NCI-H510A treated with DMSO at 0.1 percent for 48 hours (cell line): Measurements from ENCODE around the gene DDB1.

ENCODE experiments used
- DNase-seq: peaks from one replicate; lab custom pipeline; 2025; lab: John Stamatoyannopoulos, UW

Gene DDB1

DNA sequence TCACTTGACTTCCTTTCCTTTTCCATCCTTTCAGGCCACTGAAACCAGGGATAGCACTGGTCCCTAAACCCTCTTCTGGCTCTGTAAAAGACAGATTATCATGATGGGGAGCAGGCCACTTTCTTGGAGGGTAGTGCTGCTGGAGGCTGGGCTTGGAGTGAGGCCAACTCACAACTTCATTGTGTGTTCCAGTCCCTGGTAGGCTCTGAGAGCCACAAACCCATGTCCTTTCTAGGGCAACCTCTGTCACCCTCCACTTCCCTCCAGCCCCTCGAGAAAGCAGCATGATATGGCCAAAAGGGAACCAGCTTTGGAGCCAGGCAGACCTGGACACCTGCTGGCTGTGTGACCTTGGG lies 2.4 kb upstream of the DDB1 start:
- DNase-seq, result no peak

- no peak for DNase-seq
Observed at GRCh38 chr11:61334434-61335354, 1.8 kb upstream of the DDB1 start.

DNA sequence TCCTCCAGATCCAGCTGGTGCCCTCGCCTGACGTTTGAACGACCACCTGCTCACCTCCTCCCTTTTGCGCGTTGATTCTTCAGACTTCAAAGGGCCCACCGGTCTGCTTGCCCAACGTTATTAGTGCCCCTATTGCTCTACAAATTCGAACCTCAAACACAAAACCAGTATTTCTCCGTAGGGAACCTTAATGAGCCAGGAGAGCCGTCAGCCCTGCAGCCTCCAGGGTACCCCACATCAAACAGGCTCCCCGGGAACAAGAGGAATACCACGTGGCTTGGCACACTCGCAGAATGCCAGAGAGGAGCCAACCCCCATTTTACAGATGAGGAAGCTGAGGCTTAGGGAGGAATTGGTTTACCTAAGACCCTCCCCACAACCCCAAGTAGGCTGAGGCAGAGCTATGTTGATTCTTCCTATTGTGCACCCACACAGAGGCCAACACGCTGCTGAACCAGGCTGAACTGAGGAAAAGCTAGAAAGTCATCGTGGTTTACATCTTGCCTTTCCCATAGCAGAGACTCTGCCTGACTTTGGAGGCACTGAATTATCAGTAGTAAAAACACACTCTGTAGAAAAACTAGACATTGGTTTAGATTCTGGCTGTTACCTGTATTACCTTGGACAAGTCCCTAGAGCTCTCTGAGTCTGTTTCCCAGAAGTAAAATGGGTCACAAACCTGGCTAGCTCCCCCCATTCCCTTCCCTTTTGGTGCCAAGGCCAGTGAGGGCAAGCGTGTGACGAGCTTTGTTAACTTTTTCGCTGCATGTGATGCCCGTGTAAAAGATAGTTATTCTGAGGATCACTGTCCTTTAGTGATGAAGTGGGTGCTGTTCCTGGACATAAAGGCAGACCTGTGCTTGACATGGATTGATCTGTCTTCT lies 887 bp upstream of the DDB1 start:
- peak; percentile 40 for DNase-seq

GRCh38 chr11:61332281-61332796 lies 566 bp downstream of the DDB1 start:
- DNase-seq, result no peak

DNA sequence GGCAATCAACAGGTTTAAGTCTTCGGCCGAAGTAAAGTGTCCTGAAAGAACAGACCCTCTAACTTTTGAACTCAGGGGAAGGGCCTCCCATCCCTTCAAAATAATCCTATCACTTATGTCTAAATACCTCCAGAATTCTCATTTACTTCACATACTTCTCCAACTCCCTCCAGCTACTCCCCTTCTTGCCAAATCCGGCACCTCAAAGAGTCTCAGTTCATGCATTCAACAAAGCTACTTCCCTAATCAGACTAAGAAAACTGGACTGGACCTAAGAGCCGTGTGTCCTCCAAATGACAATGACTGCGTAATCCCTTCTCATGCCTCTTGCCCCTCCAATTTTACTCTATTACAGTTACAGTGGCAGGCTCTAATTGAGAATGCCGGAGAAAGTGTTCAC lies 1.3 kb downstream of the DDB1 start:
- no peak for DNase-seq

DNA sequence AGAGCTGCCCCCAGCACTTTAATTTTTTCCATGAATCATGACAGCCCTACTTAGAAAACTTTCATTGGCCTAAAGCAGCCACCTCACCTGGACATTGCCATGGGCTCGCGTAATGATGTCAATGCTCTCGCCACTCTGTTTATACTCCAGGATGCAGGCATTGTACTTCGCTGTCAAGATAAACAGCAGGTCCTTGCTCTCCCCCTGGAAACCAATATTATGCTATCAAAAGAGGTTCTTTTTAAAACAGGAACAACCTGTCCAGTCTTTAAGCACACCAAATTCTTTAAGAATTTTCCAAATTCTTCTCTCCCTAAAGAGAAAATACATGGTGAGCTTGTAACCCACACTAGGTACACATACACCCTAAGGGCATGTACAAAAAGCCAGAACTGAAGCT lies 3.0 kb downstream of the DDB1 start:
- no peak for DNase-seq

GRCh38 chr11:61328351-61328750 lies 4.6 kb downstream of the DDB1 start:
- no peak for DNase-seq

GRCh38 chr11:61327669-61328071 lies 5.2 kb downstream of the DDB1 start:
- no peak for DNase-seq

GRCh38 chr11:61325649-61326414 lies 7.1 kb downstream of the DDB1 start:
- no peak for DNase-seq

GRCh38 chr11:61315260-61315659 lies 17.6 kb downstream of the DDB1 start:
- no peak for DNase-seq

DNA sequence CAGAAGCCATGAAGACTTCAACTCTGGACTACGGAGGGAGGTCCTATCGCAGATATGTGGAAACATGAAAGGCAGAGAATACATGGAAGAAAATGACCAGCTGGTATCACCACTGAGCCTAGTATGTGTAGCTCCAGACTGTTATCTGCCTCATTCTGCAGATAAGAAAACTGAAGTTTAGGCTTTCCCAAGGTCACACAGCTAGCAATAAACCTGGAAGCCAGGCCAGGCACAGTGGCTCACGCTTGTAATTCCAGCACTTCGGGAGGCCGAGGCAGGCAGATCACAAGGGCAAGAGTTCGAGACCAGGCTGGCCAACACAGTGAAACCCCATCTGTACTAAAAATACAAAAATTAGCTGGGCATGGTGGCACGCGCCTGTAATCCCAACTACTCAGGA lies 22.2 kb downstream of the DDB1 start:
- no peak for DNase-seq

GRCh38 chr11:61309739-61310138 lies 23.2 kb downstream of the DDB1 start:
- no peak for DNase-seq

DNA sequence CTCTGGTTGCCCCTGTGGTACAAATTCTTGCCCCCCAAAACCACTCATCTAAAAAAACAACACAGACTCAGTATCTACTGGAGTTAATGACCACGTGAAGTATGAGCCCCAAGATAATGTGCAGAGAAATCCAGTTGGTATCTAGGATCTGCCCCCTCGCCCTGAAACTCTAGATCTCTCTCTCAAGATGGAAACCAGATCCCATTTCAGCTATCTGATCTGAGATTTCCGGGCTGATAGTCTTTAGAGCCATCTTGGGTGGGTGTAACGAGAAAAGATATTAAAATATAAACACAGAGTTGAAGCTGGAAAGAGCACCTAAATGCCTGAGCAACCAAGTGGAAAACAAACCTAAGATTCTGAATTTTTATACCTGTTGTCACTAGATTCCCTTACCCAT lies 23.8 kb downstream of the DDB1 start:
- DNase-seq, result no peak

DNA sequence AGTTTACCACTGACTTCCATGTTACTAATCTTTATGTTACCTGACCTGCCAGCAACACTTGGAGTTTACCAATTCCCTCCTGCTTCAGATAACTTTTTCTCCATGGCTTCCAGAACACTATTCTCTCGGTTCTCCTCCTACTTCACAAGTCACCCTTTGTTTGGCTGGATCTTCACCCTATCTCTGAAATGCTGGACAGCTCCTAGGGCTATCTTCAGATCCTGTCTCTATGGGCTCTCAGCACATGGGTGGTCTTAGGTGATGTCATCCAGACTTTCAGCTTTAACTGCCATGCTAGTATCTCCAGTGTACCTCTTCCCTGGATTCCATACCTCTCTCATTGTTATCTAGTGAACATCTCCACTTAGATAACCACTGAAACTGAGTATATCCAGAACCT lies 25.6 kb downstream of the DDB1 start:
- DNase-seq, result no peak

- DNase-seq, result no peak
Observed at GRCh38 chr11:61306221-61306620, 26.7 kb downstream of the DDB1 start.

- DNase-seq, result no peak
Observed at GRCh38 chr11:61305417-61305816, 27.5 kb downstream of the DDB1 start.

DNA sequence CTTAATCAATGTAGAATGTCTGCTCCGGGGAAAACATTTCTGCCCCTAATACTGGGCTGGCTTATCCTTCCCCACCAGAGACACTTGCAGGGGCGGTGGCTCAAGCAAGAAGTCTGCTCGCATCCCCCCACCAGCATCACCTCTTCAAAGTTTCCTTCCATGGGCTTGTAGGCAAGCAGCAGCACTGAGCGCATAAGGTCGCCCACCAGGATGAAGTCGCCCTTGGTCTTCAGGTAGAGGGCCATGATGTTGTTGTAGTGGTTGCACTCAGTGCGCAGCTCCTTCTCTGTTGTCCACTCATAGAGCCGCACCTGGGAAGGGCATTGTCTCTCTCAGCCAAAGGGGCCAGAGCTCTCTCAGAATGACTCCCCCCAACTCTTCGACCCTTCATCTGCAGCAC lies 29.2 kb downstream of the DDB1 start:
- DNase-seq, result no peak

GRCh38 chr11:61302550-61302949 lies 30.4 kb downstream of the DDB1 start:
- no peak for DNase-seq

GRCh38 chr11:61298663-61299244 lies 34.2 kb downstream of the DDB1 start:
- no peak for DNase-seq

DNA sequence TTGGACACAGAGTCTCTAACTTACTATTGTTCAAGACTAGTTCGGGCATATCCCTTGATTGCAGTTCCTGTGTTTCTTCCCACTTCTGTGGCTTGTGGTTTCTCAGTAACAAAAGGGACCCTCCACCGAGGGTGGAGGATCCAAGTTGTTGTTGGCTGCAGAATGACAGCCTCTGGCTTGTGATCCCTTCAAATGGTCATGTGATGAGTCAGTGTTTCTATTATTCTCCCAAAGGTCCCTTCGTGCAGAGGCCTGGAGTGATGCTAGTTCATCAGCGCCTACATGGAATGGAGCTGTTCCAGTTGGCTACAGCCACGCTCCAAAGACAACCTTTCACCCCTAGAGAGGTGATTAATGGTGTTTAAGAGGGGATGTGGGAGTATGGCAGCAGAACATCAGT lies 35.2 kb downstream of the DDB1 start:
- no peak for DNase-seq

DNA sequence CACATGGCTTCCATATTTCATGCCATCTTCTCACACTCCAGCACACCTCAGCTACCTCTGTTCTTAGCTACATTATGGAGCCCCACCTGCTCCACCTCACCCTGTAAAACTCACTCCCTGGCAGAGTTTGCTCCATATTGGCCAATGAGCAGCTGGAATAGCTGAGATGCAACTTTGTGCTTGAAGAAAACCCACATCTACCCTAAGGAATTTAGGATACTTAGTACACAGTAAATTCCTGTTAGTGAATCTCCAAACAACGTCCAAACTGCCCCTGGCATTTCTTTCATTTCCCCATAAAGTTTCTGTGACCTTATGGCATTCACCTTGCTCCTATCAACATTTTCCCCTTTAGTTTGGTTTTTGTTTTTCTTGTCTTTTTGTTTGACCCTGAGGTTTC lies 35.6 kb downstream of the DDB1 start:
- no peak for DNase-seq

DNA sequence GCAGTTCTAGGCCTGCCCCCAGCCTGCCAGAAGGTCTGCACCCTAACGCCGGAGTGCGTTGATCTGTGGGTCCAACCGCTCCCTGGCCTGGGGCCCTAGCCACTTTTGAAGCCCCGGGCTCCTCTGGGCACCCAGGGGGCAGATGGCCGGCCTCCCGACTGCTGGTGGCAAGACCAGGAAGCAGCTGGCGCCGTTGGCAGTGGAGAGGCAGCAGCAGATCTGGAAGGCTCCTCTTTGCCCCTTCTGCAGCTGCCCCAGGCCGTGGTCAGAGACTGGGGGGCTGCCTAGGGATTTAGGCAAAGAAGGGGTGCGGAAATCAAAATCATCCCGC lies 37.3 kb downstream of the DDB1 start:
- DNase-seq, result no peak
